CD4-positive, alpha-beta T cell (primary cell): Measurements from ENCODE around the gene HMCN2. TPM values are rescaled to one million over a fixed set of nuclear protein-coding genes. Genes with fewer than 3 reads are reported as not detected.
"Not testable (repeated sequence)": the region's sequence is repeated elsewhere in the genome, so short reads cannot be mapped to it uniquely, and the experiment has no call there.

Experiments
- ATAC-seq: fragments of 200-7000 bp; cut with Tn5 transposase; one replicate; pipeline ENCODE4 v1.10.0; 2022; ENCODE audit warnings: mild to moderate bottlenecking; ENCODE audit not compliant: poor library complexity
- CTCF ChIA-PET: fragments of 350-600 bp; sonication (Branson Sonifier 250); formaldehyde crosslinking; loops from one replicate; lab custom pipeline; 2021; ENCODE audit warnings: antibody characterized with exemption, inconsistent platforms; lab: Charles Lee
- POLR2A ChIA-PET: fragments of 350-600 bp; sonication (Branson Sonifier 250); formaldehyde crosslinking; loops from one replicate; lab custom pipeline; 2021; ENCODE audit warnings: antibody characterized with exemption, inconsistent platforms; lab: Charles Lee
- DNase-seq, 14 experiments: peaks; one replicate each; pipeline ENCODE4 v3.0.0-alpha.2; 2013 to 2020; ENCODE audit warnings: mixed read lengths in 2 of 14
- H3K27ac ChIP-seq, 2 donors: one replicate each; pipeline versions ENCODE4 v1.5.1 to v1.7.0; 2013; ENCODE audit warnings: low read length in 2 of 2, low read depth in 1 of 2, mild to moderate bottlenecking in 1 of 2
- H3K27me3 ChIP-seq, 2 experiments: 1 replicate in 1 of 2; 2 replicates in 1 of 2; pipeline versions ENCODE4 v1.6.1 to v1.7.0; 2013; ENCODE audit warnings: low read length in 2 of 2, control low read depth in 1 of 2, mild to moderate bottlenecking in 1 of 2, moderate library complexity in 1 of 2; ENCODE audit not compliant: insufficient read depth in 2 of 2, control insufficient read depth in 1 of 2
- H3K36me3 ChIP-seq: one replicate; pipeline ENCODE4 v1.6.1; 2013; ENCODE audit warnings: low read length, control low read depth; ENCODE audit not compliant: insufficient read depth
- H3K4me1 ChIP-seq: one replicate; pipeline ENCODE4 v1.6.1; 2013; ENCODE audit warnings: low read length, control low read depth; ENCODE audit not compliant: insufficient read depth
- H3K4me3 ChIP-seq: one replicate; pipeline ENCODE4 v1.5.1; 2013; ENCODE audit warnings: mild to moderate bottlenecking, low read length, moderate library complexity
- H3K9me3 ChIP-seq, 2 experiments: 1 replicate in 1 of 2; 2 replicates in 1 of 2; pipeline versions ENCODE4 v1.6.1 to v1.7.0; 2013; ENCODE audit warnings: low read length in 2 of 2, mild to moderate bottlenecking in 2 of 2, control low read depth in 1 of 2, moderate library complexity in 1 of 2; ENCODE audit not compliant: control insufficient read depth in 1 of 2, insufficient read depth in 1 of 2
- H3K27ac Mint-ChIP-seq: one replicate; pipeline ENCODE4 v1.8.0; 2020; ENCODE audit warnings: mixed read lengths
- H3K27me3 Mint-ChIP-seq: one replicate; pipeline ENCODE4 v1.8.0; 2021; ENCODE audit warnings: mixed read lengths
- H3K36me3 Mint-ChIP-seq: one replicate; pipeline ENCODE4 v1.8.0; 2021; ENCODE audit warnings: low read depth, mixed read lengths
- H3K4me1 Mint-ChIP-seq: one replicate; pipeline ENCODE4 v1.8.0; 2021; ENCODE audit warnings: low read depth, mixed read lengths
- H3K4me3 Mint-ChIP-seq: one replicate; pipeline ENCODE4 v1.8.0; 2020; ENCODE audit warnings: mild to moderate bottlenecking, mixed read lengths
- H3K9me3 Mint-ChIP-seq: one replicate; pipeline ENCODE4 v1.8.0; 2020; ENCODE audit warnings: mixed read lengths
- intact Hi-C, 2 experiments: fragments of 100-400 bp; cut with DNase I in 1 of 2; cut with micrococcal nuclease in 1 of 2; formaldehyde crosslinking; loops; one replicate each; pipeline versions ENCODE4 v1.15.1 to v1.9.0; 2023 to 2025; cut with DNase I, micrococcal nuclease
- total RNA-seq, 174 experiments: library from RNA in 2 of 174; stranded (reverse) in 2 of 174; gene quantifications; one replicate each; pipeline ENCODE4 v1.2.3 and lab custom pipeline; 2021 to 2026
- TF ChIP-seq, protein P1 (sequence below): fragments of 200-600 bp; IDR thresholded peaks from one replicate; pipeline ENCODE4 v1.8.0; 2022; ENCODE audit warnings: antibody characterized with exemption, mild to moderate bottlenecking

HMCN2 gene
- total RNA-seq, 2 experiments from 2014 or later = not detected

DNA sequence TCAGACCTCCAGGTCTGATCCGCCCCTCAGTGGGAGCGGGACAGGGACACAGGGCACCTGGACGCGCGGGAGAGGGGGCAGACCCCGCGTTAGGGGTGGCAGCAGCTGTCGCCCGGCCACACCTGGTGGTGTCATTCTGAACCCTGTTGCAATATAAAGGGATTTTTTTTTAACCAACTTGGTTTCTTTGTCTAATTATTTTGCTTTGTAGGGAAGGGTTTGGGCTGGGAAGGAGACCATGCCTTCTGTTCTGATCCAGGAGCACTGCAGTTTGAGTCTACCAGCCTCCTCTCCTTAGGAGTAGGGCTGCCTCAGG lies 168.3 kb downstream of the HMCN2 start:
- Mint-ChIP-seq H3K9me3 (no peaks in the 10 kb centered on the region), H3K36me3 (no peaks in the 10 kb centered on the region), H3K27ac (no peak overlapping the region), H3K27me3 (peaks cover 48% of the 10 kb centered on the region), H3K4me3 (no peak overlapping the region), H3K4me1 (no peaks in the 10 kb centered on the region)
- Histone ChIP-seq H3K4me3 (no peak overlapping the region), H3K9me3 (peaks cover 0 to 38% of the 10 kb centered on the region in 2 experiments), H3K4me1 (peaks cover 8% of the 10 kb centered on the region), H3K36me3 (no peaks in the 10 kb centered on the region), H3K27me3 (peaks cover 30 to 37% of the 10 kb centered on the region in 2 experiments), H3K27ac (no peak overlapping the region)
- ATAC-seq = no peak
- intact Hi-C loops = no loop called here
- CTCF ChIA-PET = no interaction called here
- DNase-seq = no peak
- TF ChIP-seq, protein P1, sequence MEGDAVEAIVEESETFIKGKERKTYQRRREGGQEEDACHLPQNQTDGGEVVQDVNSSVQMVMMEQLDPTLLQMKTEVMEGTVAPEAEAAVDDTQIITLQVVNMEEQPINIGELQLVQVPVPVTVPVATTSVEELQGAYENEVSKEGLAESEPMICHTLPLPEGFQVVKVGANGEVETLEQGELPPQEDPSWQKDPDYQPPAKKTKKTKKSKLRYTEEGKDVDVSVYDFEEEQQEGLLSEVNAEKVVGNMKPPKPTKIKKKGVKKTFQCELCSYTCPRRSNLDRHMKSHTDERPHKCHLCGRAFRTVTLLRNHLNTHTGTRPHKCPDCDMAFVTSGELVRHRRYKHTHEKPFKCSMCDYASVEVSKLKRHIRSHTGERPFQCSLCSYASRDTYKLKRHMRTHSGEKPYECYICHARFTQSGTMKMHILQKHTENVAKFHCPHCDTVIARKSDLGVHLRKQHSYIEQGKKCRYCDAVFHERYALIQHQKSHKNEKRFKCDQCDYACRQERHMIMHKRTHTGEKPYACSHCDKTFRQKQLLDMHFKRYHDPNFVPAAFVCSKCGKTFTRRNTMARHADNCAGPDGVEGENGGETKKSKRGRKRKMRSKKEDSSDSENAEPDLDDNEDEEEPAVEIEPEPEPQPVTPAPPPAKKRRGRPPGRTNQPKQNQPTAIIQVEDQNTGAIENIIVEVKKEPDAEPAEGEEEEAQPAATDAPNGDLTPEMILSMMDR = no peak
- POLR2A ChIA-PET = no interaction called here

DNA sequence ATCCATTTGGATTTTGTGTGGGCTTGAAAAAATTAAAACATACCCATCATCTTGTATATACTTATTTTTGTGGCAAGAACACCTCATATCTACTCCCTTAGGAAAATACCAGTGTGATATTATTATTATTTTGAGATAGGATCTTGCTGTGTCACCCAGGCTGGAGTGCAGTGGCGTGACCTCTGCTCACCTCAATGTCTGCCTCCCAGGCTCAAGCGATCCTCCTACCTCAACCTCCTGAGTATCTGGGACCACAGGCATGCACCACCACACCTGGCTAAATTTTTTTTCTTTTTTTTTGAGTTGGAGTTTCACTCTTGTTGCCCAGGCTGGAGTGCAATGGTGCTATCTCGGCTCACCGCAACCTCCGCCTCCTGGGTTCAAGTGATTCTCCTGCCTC lies 169.1 kb downstream of the HMCN2 start:
- H3K4me1 ChIP-seq, H3K27ac Mint-ChIP-seq, H3K4me3 ChIP-seq, H3K4me1 Mint-ChIP-seq, H3K36me3 Mint-ChIP-seq, H3K4me3 Mint-ChIP-seq, ATAC-seq, H3K36me3 ChIP-seq, intact Hi-C loops, DNase-seq, POLR2A ChIA-PET, H3K27ac ChIP-seq, CTCF ChIA-PET, H3K9me3 Mint-ChIP-seq: not testable (repeated sequence)
- Histone ChIP-seq H3K27me3 (peaks cover 30 to 37% of the 10 kb centered on the region in 2 experiments), H3K9me3 (peaks cover 0 to 32% of the 10 kb centered on the region in 2 experiments)
- peaks cover 51% of the 10 kb centered on the region for H3K27me3 Mint-ChIP-seq

DNA sequence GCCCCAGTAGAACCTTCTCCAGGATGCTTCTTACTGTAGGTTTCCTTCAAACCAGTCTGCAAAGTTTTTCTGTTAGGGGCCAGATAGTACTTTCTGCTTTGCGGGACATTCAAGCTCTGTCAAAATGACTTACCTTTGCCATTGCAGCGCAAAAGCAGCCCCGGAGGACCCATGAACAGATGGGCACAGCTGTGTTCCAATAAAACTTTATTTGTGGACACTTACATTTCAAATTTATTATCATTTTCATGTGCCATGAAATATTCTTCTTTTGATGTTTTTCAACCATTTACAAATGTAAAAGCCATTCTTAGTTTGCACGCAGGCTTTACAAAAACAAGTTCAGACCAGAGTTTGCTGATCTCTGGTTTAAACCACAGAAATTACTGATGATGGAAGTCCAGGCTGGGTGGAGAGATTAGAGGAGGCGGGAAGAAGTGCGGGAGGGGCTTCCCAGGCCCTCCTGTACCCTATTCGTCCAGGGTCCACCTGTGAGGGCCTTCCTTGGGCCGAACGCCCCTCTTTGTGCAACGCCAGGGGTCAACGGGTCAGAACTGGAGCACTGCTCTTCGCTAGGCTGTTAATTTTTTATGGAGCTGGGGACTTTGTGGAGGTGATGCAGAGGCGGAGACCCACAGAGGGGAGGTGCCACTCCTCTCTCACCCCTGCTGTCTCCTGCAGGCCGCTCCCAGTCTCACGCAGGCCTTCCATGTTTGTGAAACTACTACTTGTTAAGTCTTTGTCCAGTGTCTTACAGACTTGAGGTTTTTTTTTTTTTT lies 171.6 kb downstream of the HMCN2 start:
- Mint-ChIP-seq H3K9me3 (peaks cover 5% of the 10 kb centered on the region), H3K4me1 (no peaks in the 10 kb centered on the region), H3K4me3 (no peak overlapping the region), H3K27me3 (peaks cover 55% of the 10 kb centered on the region), H3K27ac (no peak overlapping the region), H3K36me3 (no peaks in the 10 kb centered on the region)
- CTCF ChIA-PET = no interaction called here
- TF ChIP-seq, protein P1 = no peak
- Histone ChIP-seq H3K4me3 (no peak overlapping the region), H3K4me1 (peaks cover 8% of the 10 kb centered on the region), H3K36me3 (no peaks in the 10 kb centered on the region), H3K27me3 (peaks cover 28 to 37% of the 10 kb centered on the region in 2 experiments), H3K9me3 (peaks cover 9 to 17% of the 10 kb centered on the region in 2 experiments), H3K27ac (no peak overlapping the region)
- no peak for DNase-seq
- ATAC-seq = no peak
- intact Hi-C loops = no loop called here
- POLR2A ChIA-PET = no interaction called here
